22Rv1 (cell line): ENCODE measurements around the gene RTL1.

Experiments used
- H3K27ac ChIP-seq: fragments of 450-650 bp; 2 replicates; pipeline ENCODE4 v1.5.1; 2017
- ZFX ChIP-seq: fragments of 450-650 bp; IDR thresholded peaks from 2 replicates; pipeline ENCODE4 v1.6.1; 2017; ENCODE audit warnings: antibody characterized with exemption, borderline replicate concordance
- TF ChIP-seq, protein P1 (sequence below): fragments of 450-650 bp; IDR thresholded peaks from 2 replicates; pipeline ENCODE4 v1.5.1; 2017; ENCODE audit warnings: mild to moderate bottlenecking

RTL1 gene

DNA sequence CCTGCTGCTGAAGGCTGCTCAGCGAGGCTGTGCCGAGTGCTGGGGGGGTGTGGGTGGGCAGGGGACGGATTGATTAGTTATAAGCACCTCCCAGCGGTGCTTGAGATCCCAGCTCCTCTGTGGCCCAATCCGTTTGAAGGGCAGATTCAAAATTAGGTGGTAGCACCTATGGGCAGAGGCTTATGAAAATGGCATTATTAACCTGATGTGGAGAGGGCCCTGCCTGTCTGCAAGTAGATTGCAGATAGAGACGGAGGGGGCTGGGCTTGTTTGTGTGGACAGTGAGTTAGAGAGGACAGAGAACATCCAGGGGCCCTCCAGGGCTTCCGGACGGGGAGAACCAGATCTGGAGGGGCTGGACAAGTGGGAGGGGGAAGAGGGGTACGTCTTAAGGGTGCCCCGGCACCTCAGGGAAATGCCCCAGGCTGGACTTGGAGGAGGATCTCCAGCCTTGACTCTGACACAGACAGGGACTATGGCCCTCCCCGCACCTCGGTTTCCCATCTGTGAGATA is at the start of gene RTL1:
Gene RTL1 (minus strand): TSS at position 51 of the 514 bp plus-strand sequence. CDS start 18,934 bp downstream, outside the sequence.
- no peak within 1 kb of the TSS for H3K27ac ChIP-seq
- TF ChIP-seq ZFX, result no peak
- TF ChIP-seq, protein P1, sequence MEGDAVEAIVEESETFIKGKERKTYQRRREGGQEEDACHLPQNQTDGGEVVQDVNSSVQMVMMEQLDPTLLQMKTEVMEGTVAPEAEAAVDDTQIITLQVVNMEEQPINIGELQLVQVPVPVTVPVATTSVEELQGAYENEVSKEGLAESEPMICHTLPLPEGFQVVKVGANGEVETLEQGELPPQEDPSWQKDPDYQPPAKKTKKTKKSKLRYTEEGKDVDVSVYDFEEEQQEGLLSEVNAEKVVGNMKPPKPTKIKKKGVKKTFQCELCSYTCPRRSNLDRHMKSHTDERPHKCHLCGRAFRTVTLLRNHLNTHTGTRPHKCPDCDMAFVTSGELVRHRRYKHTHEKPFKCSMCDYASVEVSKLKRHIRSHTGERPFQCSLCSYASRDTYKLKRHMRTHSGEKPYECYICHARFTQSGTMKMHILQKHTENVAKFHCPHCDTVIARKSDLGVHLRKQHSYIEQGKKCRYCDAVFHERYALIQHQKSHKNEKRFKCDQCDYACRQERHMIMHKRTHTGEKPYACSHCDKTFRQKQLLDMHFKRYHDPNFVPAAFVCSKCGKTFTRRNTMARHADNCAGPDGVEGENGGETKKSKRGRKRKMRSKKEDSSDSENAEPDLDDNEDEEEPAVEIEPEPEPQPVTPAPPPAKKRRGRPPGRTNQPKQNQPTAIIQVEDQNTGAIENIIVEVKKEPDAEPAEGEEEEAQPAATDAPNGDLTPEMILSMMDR, result no peak

DNA sequence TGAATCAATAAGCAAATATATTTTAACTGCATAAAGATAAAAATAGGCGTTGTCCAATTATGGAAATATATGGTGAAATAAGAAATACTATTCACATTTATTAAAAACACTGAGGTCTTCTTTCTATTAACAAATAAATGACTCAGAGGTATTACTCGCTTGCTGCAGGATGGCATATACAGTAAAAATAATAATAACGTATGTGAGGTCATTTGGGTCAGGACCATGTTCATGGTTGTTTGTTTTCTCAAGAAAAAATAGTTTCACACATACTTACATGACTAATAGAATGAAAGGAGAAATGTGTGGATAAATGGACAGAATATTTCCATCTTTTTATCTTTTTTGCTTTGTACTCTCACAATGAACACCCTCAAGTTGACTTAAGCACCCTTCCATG is 46.5 kb upstream of the RTL1 start:
- no peak for TF ChIP-seq ZFX
- TF ChIP-seq, protein P1, result no peak
- H3K27ac ChIP-seq, result no peak overlapping the region

DNA sequence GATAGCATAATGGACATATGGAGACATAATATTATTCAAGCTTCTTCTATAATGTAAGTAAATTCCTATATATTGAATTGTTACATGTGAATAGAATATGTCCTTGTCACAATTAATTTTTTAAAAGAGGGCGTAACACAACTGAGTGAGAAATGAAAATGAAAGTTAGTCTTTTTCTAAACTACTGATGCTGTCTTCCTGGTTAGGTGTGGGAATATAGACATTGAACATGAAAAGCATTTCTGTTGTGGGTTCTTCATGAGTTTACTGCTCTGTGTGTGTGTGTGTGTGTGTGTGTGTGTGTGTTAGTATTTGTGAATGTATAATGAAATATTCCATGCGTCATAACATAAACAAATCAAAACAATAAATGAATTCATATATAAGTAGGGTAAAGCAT is 40.5 kb upstream of the RTL1 start:
- TF ChIP-seq ZFX, result no peak
- TF ChIP-seq, protein P1, result no peak
- H3K27ac ChIP-seq, result no peak overlapping the region

DNA sequence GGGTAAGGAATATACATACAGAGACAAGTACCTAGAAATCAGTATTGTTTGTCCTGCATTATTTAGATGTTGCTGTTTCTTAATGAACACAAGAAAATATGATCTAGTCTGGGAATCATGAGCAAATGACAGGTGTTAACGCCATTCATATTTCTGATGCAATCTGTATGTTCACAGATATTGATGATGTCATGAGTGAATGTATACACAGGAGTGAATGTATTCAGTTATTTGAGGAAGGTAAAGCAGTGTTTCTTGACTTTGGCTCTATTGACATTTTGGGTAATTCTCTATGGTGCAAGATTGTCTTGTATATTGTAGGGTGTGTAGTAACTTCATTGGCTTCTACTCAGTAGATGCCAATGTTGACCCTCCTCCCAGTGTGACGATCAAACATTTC is 26.7 kb upstream of the RTL1 start:
- no peak for TF ChIP-seq ZFX
- TF ChIP-seq, protein P1, result no peak
- no peak overlapping the region for H3K27ac ChIP-seq

DNA sequence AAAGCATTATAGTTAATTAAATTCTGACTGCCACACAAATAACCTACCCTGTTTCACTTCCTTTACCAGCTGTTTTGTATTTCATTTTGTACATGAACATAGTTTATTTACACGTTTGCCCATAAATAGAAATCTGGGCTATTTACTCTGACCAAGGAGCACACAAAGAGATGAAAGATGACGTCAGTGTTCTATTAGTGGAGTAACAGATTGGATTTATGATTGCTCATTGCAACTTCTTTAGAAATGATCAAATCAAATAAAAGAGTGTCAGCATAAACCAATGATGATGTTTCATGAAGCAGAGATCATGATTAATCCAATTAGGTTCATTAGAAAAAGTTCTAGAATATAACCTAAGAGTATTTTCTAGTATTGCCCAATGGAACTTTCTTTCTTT is 12.0 kb upstream of the RTL1 start:
- TF ChIP-seq ZFX, result no peak
- TF ChIP-seq, protein P1, result no peak
- no peak overlapping the region for H3K27ac ChIP-seq

DNA sequence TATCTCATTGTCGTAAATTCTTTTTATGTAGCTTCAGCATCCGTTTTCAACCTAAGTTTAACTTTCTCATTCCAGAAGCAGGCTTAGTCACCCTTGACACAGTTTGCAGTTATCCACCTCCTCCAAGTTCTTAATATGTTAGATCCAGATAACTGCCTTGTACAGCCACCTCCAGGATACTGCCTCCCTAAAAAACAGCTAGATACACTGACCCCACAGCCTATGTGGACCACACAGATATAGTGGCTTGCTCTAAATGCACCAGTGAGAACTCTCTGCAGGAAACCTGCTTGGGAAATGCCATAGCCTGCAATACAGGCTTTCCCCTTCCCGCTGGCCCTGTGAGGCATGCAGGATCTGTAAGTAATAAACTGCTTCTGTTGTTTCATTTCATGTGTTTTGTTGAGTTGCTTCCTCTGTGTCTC is 11.1 kb upstream of the RTL1 start:
- H3K27ac ChIP-seq, result no peak overlapping the region
- TF ChIP-seq, protein P1, result no peak
- no peak for TF ChIP-seq ZFX

DNA sequence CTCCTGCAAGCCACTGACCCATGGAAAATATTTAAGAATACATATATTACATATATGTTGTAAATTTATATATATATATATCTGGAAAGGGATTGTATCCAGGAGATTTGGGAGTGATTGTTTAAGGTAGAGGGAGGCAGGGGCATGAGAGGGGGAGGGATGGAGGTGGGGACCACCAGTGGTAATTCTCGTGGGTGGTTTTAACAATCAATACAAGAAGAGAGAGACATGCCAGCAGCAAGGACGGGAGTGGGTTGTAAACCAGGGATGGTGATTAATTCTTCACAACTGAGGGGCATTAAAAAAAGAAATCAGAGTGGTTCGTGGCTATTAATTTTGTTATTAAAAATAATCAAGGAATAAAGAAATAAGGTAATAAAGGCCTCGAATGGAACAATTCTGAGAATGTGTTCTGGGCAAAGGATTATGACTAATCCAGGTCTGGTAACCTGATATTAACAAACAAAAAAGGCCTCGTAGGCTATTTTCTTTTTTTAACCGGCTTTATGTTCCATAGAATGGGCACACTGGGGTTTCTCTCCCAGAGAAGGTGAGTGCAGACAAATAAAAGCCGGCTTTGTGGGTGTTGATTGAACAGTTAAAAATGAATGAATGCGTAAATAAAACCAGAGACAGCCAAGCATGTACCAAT is 8.3 kb upstream of the RTL1 start:
- TF ChIP-seq ZFX, result no peak
- TF ChIP-seq, protein P1, result no peak

More for the DNA sequence above, 8.3 kb upstream of the RTL1 start:
- no peak overlapping the region for H3K27ac ChIP-seq
